Measurements from ENCODE around the gene BANF1. TPM values are rescaled to one million over a fixed set of nuclear protein-coding genes. Genes with fewer than 3 reads are reported as not detected.

The BANF1 gene
- total and polyA plus RNA-seq, 9 donors = 42.1 to 268 (median 207) TPM

- Histone ChIP-seq H3K27ac (no peak overlapping the region), H3K9me3 (no peaks in the 10 kb centered on the region), H3K4me3 (no peak overlapping the region), H3K4me1 (ENCODE audit: insufficient read depth) (peaks cover 9% of the 10 kb centered on the region), H3K36me3 (no peaks in the 10 kb centered on the region), H3K27me3 (no peaks in the 10 kb centered on the region)
- DNase-seq = no peak
- WGBS, 3 donors = 55 to 71% (median 56%) methylated on average over 14 to 17 of the region's 17 CpGs
- TF ChIP-seq, protein P1, sequence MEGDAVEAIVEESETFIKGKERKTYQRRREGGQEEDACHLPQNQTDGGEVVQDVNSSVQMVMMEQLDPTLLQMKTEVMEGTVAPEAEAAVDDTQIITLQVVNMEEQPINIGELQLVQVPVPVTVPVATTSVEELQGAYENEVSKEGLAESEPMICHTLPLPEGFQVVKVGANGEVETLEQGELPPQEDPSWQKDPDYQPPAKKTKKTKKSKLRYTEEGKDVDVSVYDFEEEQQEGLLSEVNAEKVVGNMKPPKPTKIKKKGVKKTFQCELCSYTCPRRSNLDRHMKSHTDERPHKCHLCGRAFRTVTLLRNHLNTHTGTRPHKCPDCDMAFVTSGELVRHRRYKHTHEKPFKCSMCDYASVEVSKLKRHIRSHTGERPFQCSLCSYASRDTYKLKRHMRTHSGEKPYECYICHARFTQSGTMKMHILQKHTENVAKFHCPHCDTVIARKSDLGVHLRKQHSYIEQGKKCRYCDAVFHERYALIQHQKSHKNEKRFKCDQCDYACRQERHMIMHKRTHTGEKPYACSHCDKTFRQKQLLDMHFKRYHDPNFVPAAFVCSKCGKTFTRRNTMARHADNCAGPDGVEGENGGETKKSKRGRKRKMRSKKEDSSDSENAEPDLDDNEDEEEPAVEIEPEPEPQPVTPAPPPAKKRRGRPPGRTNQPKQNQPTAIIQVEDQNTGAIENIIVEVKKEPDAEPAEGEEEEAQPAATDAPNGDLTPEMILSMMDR (IDR thresholded peaks at IDR 0.05) = no peak
- TF ChIP-seq POLR2A (IDR thresholded peaks at IDR 0.05) = no peak
- no peak for TF ChIP-seq EP300 (IDR thresholded peaks at IDR 0.05)
- intact Hi-C loops (cut with DNase I) = loop anchor here in 1 of 4 donors (5.0 kb wide), 1 partner anchor 37 kb away; no protein-coding TSS in a partner anchor
Measured at GRCh38 chr11:65958774-65959420, 43.4 kb upstream of the BANF1 start.

DNA sequence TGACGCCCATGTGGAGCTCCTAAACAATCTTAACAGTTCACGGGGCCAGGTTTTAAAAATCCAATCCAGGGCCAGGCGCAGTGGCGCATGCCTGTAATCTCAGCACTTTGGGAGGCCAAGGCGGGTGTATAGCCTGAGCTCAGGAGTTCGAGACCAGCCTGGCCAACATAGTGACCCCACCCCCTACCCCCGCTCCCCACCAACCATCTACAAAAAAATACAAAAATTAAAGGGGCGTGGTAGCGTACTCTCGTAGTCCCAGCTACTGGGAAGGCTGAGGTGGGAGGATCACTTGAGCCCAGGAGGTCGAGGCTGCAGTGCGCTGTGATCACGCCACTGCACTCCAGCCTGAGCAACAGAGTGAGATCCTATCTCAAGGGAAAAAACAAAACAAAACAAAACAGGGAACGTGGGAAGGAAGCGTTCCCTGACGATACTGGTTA is 41.5 kb upstream of the BANF1 start:
- TF ChIP-seq, protein P1 (IDR thresholded peaks at IDR 0.05) = no peak
- no peak for TF ChIP-seq EP300 (IDR thresholded peaks at IDR 0.05)
- no peak for TF ChIP-seq POLR2A (IDR thresholded peaks at IDR 0.05)
- Histone ChIP-seq H3K4me1 (ENCODE audit: insufficient read depth) (peaks cover 9% of the 10 kb centered on the region), H3K4me3 (peak overlapping the region; percentile 99), H3K27me3 (no peaks in the 10 kb centered on the region), H3K27ac (peak overlapping the region; percentile 52 to 63), H3K9me3 (no peaks in the 10 kb centered on the region), H3K36me3 (no peaks in the 10 kb centered on the region)
- DNase-seq = peak in 2 of 5 donors; percentile 31 to 39
- intact Hi-C loops (cut with DNase I) = loop anchor here in 2 of 4 donors (5.0 to 10.0 kb wide), 3 partner anchors 36 to 76 kb away; partner anchors contain the start of gene FIBP (in 2 of the 2)
- WGBS, 3 donors = 34 to 41% (median 39%) methylated on average over 16 of the region's 16 CpGs

DNA sequence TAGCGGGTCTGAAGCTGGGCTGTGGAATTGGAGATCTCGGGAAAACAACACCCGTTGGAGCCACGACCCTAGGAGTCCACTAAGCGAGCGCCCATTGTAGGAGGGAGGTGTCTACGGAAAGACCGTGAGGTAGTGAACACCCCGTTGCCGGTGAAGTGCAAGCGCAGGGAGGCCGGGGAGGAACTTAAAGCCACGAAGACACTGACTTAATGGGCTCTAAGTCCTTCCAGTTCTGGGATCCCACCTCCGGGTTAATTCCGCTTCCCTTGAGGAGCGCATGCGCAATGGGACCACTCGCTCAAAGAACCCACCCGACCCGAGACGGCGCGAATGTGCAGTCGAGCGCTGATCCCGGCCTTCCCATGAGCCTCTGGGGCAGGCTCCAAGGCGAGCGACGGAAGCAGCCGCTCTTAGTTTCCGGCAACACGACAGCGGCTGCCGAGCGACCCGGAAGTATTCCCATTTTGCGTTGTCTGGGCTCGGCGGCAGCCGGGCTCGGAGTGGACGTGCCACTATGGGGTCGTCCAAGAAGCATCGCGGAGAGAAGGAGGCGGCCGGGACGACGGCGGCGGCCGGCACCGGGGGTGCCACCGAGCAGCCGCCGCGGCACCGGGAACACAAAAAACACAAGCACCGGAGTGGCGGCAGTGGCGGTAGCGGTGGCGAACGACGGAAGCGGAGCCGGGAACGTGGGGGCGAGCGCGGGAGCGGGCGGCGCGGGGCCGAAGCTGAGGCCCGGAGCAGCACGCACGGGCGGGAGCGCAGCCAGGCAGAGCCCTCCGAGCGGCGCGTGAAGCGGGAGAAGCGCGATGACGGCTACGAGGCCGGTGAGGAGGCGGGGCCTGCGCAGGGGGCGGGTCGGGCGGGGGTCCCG is 40.8 kb upstream of the BANF1 start, which contains the start of gene SART1:
Gene SART1, plus strand, starts transcription at position 468 of the 874 bp plus-strand sequence. Its CDS starts 47 bp downstream, at position 515.
- TF ChIP-seq POLR2A (IDR thresholded peaks at IDR 0.05) = peak; percentile 46
- TF ChIP-seq, protein P1 (IDR thresholded peaks at IDR 0.05) = peak in 1 of 3 donors; percentile 25
- TF ChIP-seq EP300 (IDR thresholded peaks at IDR 0.05) = no peak
- intact Hi-C loops (cut with DNase I) = loop anchor here in 2 of 4 donors (5.0 to 10.0 kb wide), 3 partner anchors 36 to 77 kb away; partner anchors contain the start of gene FIBP (in 2 of the 2)
- WGBS, 3 donors = 0 to 1% (median 0%) methylated on average over 81 to 97 of the region's 97 CpGs

GRCh38 chr11:65962141-65962564 is 40.1 kb upstream of the BANF1 start:
- no peak overlapping the region for H3K27ac ChIP-seq
- intact Hi-C loops (cut with DNase I) = loop anchor here in 2 of 4 donors (5.0 to 10.0 kb wide), 3 partner anchors 35 to 77 kb away; partner anchors contain the start of gene FIBP (in 2 of the 2)
- DNase-seq = no peak

More for the DNA sequence above, 40.8 kb upstream of the BANF1 start, which contains the start of gene SART1:
- no peaks in the 10 kb centered on the region for H3K36me3 ChIP-seq
- H3K27ac ChIP-seq = peak within 1 kb of the TSS; percentile 52 to 63
- no peaks in the 10 kb centered on the region for H3K27me3 ChIP-seq
- no peaks in the 10 kb centered on the region for H3K9me3 ChIP-seq
- H3K4me1 ChIP-seq (ENCODE audit: insufficient read depth) = peaks cover 9% of the 10 kb centered on the region
- DNase-seq = peak; percentile 96 to 98 (median 97)
- peak within 1 kb of the TSS; percentile 99 for H3K4me3 ChIP-seq

More at GRCh38 chr11:65962141-65962564, 40.1 kb upstream of the BANF1 start:
- peaks cover 9% of the 10 kb centered on the region for H3K4me1 ChIP-seq (ENCODE audit: insufficient read depth)
- H3K36me3 ChIP-seq = no peaks in the 10 kb centered on the region
- peak overlapping the region; percentile 99 for H3K4me3 ChIP-seq
- no peaks in the 10 kb centered on the region for H3K9me3 ChIP-seq
- WGBS, 3 donors = 4 to 7% (median 5%) methylated on average over 13 of the region's 13 CpGs
- H3K27me3 ChIP-seq = no peaks in the 10 kb centered on the region
- TF ChIP-seq EP300 (IDR thresholded peaks at IDR 0.05) = no peak
- TF ChIP-seq, protein P1 (IDR thresholded peaks at IDR 0.05) = no peak
- TF ChIP-seq POLR2A (IDR thresholded peaks at IDR 0.05) = no peak
